ENCODE results near the gene NEXMIF. TPM values are rescaled to one million over a fixed set of nuclear protein-coding genes. Genes with fewer than 3 reads are reported as not detected.

NEXMIF gene
- total RNA-seq, 1 experiment from 2014 or later, result not detected

DNA sequence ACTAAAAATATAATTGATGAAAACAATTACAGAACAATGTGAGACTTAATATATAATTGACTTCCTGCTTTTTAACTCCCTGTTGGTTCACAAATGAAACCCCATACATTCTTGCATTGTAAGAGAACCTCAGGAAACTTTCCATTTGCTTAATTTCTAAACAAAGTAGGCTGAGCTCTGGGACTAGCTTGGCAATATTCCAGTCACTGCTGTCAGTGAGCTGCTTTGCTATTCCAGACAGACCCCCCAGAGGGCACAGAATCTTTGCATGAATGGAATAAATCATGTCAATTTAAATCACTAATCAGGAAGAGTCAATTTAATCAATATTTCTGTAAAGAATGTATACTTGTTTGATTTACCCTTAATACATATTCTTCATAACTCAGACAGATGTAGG, 110.6 kb downstream of the NEXMIF start:
- Histone ChIP-seq H3K9me3 (ENCODE audit: control insufficient read depth, insufficient read depth, low read depth, low read length) (no peaks in the 10 kb centered on the region), H3K27me3 (ENCODE audit: control insufficient read depth, insufficient read depth, low read length) (no peaks in the 10 kb centered on the region), H3K4me3 (ENCODE audit: low read depth in 2 of 2, low read length in 2 of 2) (no peak overlapping the region), H3K4me1 (ENCODE audit: control insufficient read depth, insufficient read depth, low read length) (no peaks in the 10 kb centered on the region), H3K27ac (ENCODE audit: low read length) (no peak overlapping the region), H3K36me3 (ENCODE audit: control insufficient read depth, insufficient read depth, low read length) (no peaks in the 10 kb centered on the region)
- DNase-seq (ENCODE audit: low read depth, low spot score) (no peak), ATAC-seq (no peak)
- TF ChIP-seq POLR2AphosphoS5 (IDR thresholded peaks at IDR 0.05; ENCODE audit: low read depth, low read length) (no peak), SIN3A (IDR thresholded peaks at IDR 0.05; ENCODE audit: borderline replicate concordance, insufficient read depth, low read depth, low read length) (no peak), TCF7L2 (IDR thresholded peaks at IDR 0.05; ENCODE audit: low read depth, low read length) (no peak)
- TF ChIP-seq, protein P1, sequence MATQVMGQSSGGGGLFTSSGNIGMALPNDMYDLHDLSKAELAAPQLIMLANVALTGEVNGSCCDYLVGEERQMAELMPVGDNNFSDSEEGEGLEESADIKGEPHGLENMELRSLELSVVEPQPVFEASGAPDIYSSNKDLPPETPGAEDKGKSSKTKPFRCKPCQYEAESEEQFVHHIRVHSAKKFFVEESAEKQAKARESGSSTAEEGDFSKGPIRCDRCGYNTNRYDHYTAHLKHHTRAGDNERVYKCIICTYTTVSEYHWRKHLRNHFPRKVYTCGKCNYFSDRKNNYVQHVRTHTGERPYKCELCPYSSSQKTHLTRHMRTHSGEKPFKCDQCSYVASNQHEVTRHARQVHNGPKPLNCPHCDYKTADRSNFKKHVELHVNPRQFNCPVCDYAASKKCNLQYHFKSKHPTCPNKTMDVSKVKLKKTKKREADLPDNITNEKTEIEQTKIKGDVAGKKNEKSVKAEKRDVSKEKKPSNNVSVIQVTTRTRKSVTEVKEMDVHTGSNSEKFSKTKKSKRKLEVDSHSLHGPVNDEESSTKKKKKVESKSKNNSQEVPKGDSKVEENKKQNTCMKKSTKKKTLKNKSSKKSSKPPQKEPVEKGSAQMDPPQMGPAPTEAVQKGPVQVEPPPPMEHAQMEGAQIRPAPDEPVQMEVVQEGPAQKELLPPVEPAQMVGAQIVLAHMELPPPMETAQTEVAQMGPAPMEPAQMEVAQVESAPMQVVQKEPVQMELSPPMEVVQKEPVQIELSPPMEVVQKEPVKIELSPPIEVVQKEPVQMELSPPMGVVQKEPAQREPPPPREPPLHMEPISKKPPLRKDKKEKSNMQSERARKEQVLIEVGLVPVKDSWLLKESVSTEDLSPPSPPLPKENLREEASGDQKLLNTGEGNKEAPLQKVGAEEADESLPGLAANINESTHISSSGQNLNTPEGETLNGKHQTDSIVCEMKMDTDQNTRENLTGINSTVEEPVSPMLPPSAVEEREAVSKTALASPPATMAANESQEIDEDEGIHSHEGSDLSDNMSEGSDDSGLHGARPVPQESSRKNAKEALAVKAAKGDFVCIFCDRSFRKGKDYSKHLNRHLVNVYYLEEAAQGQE (IDR thresholded peaks at IDR 0.05; ENCODE audit: insufficient read depth in 1 of 2, low read depth in 2 of 2, low read length in 1 of 2), result no peak
- TF ChIP-seq, protein P2, sequence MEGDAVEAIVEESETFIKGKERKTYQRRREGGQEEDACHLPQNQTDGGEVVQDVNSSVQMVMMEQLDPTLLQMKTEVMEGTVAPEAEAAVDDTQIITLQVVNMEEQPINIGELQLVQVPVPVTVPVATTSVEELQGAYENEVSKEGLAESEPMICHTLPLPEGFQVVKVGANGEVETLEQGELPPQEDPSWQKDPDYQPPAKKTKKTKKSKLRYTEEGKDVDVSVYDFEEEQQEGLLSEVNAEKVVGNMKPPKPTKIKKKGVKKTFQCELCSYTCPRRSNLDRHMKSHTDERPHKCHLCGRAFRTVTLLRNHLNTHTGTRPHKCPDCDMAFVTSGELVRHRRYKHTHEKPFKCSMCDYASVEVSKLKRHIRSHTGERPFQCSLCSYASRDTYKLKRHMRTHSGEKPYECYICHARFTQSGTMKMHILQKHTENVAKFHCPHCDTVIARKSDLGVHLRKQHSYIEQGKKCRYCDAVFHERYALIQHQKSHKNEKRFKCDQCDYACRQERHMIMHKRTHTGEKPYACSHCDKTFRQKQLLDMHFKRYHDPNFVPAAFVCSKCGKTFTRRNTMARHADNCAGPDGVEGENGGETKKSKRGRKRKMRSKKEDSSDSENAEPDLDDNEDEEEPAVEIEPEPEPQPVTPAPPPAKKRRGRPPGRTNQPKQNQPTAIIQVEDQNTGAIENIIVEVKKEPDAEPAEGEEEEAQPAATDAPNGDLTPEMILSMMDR (IDR thresholded peaks at IDR 0.05), result no peak
- in situ Hi-C loops (cut with HindIII; ENCODE audit: low pct_unique_long_range_greater_than_20kb, low sequenced_read_pairs) (no loop called here), intact Hi-C loops (cut with micrococcal nuclease; ENCODE audit: unreplicated experiment) (no loop called here)
- ChIA-PET POLR2A (no interaction called here), CTCF (no interaction called here)
- BruUV-seq (replicated peaks), result no TSS peak

DNA sequence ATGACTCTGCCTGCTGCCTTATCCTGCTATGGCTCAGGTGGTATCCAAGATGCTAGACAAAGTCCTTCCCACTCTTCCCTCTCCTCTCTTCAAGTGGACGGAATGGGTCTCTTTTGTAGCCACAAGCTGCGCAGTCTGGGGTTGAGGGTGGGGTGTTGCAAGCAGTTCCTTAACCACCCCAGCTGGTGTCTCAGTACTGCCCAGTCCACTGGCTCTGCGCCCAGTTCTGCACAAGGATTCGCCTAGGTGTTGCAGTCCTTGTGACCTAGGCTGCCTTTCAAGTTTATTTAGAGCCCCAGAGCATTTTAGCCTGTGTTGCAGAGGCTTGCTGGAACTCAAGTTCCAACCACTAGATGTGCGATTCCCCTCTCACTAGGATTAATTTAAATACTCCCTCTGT, 120.7 kb downstream of the NEXMIF start:
- no peak overlapping the region for H3K4me3 ChIP-seq (ENCODE audit: low read depth in 2 of 2, low read length in 2 of 2)
- in situ Hi-C loops (cut with HindIII; ENCODE audit: low pct_unique_long_range_greater_than_20kb, low sequenced_read_pairs), result no loop called here
- H3K4me1 ChIP-seq (ENCODE audit: control insufficient read depth, insufficient read depth, low read length), result no peaks in the 10 kb centered on the region
- TF ChIP-seq POLR2AphosphoS5 (IDR thresholded peaks at IDR 0.05; ENCODE audit: low read depth, low read length), result no peak
- no peak for TF ChIP-seq TCF7L2 (IDR thresholded peaks at IDR 0.05; ENCODE audit: low read depth, low read length)
- TF ChIP-seq, protein P1 (IDR thresholded peaks at IDR 0.05; ENCODE audit: insufficient read depth in 1 of 2, low read depth in 2 of 2, low read length in 1 of 2), result no peak
- TF ChIP-seq, protein P2 (IDR thresholded peaks at IDR 0.05), result no peak
- no peak for TF ChIP-seq SIN3A (IDR thresholded peaks at IDR 0.05; ENCODE audit: borderline replicate concordance, insufficient read depth, low read depth, low read length)
- POLR2A ChIA-PET, result no interaction called here
- no peaks in the 10 kb centered on the region for H3K36me3 ChIP-seq (ENCODE audit: control insufficient read depth, insufficient read depth, low read length)
- DNase-seq (ENCODE audit: low read depth, low spot score) (no peak), ATAC-seq (no peak)
- CTCF ChIA-PET, result no interaction called here
- H3K27ac ChIP-seq (ENCODE audit: low read length), result no peak overlapping the region
- H3K9me3 ChIP-seq (ENCODE audit: control insufficient read depth, insufficient read depth, low read depth, low read length), result no peaks in the 10 kb centered on the region
- intact Hi-C loops (cut with micrococcal nuclease; ENCODE audit: unreplicated experiment), result no loop called here
- BruUV-seq (replicated peaks), result no TSS peak
- H3K27me3 ChIP-seq (ENCODE audit: control insufficient read depth, insufficient read depth, low read length), result no peaks in the 10 kb centered on the region
